ENCODE measurements around the gene RASGRP3.
A peak's percentile ranks its signal among the peaks of the same experiment; 100 is the strongest.
"Not testable (repeated sequence)": the region's sequence is repeated elsewhere in the genome, so short reads cannot be mapped to it uniquely, and the experiment has no call there.

Gene RASGRP3

DNA sequence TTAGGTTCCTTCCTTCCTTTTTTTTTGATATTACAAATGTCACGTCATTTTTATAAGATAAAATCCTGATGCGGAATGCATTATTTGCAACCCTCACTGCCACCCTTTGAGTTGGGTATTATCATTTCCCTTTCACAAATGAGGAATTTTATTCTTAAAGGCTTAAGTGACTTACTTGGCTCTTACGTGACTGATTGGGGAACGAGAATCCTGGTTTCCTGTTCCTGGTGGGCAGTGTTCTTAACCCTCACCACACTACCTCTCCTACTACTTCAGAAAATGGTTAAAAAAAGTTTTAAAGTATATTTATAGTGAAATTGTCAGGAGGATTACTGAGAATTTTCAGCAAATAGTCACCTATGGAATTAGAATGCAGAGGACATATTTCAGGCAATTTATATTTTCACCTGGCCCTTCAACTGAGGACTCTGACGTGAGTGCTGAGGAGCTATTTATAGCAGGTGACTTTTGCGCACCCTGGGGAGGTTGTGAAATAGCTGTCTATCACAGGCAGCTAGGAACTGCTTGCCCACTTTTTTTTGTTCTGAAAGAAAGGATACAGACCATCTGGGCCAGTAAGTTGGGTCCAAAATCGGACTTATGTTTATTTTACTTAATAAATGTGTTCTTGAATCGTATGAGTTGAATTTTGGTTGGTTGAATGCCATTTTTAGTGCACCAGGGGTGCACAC is 18.7 kb upstream of the RASGRP3 start:
- no peak for DNase-seq

- DNase-seq: no peak
Measured at GRCh38 chr2:33458248-33458819, 18.1 kb upstream of the RASGRP3 start.

DNA sequence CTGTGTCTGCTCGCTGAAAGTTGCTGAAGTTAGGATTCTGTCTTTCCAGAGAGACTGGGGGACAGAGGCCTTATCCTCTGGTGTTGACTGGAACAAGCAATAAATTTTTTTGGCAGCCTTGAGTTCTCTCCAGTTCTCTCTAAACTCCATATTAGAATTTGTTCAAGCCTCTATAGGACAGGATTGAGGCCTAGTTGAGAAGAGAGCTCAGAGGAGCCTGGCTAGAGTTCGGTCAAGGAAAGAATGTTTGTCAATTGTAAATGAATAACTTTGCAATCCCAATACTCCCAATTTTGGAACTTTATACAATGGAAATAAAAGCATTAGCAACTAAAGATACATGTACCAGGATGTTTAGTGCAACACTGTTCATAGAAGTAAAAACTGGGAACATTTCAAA is 16.7 kb upstream of the RASGRP3 start:
- DNase-seq: no peak

GRCh38 chr2:33462512-33462911 is 13.9 kb upstream of the RASGRP3 start:
- DNase-seq: not testable (repeated sequence)

- no peak for DNase-seq
Measured at GRCh38 chr2:33467413-33467812, 9.0 kb upstream of the RASGRP3 start.

GRCh38 chr2:33469238-33469637 is 7.2 kb upstream of the RASGRP3 start:
- no peak for DNase-seq

DNA sequence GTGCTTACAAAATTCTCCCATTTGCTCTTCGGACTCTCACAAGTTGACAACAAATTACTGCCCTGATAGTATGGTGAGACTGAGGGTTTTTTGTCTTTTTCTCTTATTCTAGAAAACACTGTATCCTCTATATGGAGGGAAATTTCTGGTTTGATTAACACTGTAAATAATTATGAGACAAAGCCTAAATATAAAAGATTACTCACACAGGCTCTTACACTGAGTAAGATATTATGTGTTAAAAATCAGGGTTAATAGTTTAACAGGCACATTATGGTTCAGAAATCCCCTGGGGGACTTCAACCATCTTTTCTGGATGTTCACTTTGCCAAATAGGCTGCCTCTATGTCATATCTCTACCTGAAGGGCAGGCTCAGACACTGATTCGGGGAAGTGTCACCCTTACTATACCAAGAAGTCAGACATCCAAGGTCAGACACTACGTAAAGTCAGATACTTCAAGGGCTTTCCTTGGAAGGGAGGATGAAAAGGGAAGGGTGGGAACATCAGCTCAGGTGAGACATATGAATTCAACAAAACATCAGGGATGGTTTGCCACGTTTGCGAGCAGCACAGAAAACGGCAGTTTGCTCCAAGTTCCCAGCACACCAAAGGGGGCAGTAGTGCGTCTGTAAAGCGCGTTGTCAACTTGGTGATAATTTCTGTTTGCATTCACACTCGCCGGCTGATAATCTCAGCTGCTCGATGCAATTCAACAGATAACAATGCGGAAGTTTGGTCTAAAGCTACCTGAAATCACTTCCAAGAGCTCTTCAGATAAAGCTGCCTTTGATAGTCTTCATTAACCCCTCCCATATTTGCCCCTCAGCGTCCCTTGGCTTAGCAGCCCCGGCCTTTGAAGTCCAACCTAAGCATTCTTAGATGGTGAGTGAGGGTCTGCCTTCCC is 972 bp upstream of the RASGRP3 start:
- peak; percentile 82 for DNase-seq

DNA sequence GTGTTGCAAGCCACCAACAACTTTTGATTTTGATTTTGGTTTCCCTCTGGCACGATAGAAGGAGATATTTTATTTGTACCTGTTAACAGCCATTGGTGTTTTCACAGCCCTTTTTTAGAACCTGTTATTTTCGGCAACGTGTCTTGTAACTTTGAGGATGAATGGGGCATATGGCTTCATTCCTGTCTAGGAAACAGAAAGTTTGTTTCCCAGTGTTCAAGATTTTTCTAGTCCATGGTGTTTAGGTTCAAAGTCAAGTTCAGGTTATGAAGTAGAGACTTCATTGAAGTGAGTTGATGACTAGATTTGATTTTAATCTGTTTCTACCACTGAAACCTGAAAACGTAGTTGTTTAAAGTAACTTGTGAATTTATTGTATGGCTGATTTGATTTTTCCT is 343 bp downstream of the RASGRP3 start:
- no peak for DNase-seq

DNA sequence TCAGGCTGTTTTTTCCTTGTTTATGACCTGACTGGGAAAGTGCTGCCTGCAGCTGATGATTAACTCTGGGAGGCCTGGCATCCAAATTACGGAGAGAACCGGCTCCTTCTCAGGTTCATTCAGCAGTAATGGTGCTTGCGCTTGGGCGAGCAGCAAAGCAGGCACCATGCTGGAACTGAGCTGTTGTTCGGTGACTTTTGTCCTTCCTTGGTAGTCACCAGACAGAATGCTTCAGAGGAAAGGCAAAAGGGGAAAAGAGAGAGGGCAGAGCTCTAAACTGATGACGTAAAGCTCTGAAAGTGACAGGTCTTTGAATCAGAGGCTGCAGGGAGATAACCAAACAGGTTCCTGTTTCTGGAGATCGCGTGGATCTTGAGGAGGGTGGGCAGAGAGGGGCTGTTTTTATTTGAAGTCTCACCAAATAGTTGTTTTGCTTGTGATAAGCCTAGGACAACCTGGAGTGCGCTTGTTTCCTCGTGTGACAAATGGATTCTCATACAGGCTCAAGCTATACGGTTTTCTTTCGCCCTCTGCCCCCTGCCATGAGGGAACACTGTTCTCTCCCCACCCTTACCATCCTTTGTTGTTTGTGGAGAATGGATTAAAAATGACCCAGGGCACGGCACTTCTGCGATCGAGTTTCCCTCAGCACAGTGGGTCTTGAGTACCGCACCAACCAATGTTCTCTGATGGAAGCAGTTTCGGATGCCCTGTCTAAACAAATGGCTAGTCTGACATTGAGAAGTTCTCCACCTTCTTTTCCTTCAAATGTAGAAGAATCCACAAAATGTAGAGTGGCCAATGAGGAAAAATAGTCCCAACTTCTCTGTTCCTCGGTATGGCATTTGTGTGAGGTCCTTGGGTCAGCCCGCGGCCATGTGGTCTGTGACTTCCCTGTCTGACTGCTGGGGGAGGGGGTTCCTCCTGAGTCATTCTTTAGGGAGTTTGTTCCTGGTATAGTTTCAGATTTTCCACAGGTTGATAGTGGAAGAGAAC is 1.3 kb downstream of the RASGRP3 start:
- peak; percentile 48 for DNase-seq

GRCh38 chr2:33478968-33479731 is 2.7 kb downstream of the RASGRP3 start:
- peak; percentile 27 for DNase-seq

DNA sequence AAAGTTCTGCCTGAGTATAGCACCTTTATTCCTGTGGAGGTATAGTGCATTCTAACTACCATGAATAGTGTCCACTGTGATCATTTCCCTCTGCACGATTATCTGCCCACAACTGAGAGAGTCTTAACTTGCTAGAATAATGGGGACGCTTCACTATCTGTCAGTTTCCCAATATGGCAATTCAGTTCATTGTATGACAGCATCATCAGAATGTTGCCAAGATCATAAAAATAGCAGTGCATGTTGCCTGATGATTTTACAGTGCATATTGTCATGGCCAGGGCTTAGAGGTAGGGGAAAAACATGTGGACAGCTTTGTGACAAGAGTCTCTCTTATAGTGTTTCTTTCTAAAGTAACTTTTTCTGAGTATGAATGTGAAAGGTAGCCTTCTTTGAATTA is 6.1 kb downstream of the RASGRP3 start:
- no peak for DNase-seq

GRCh38 chr2:33484042-33484621 is 7.7 kb downstream of the RASGRP3 start:
- DNase-seq: no peak

DNA sequence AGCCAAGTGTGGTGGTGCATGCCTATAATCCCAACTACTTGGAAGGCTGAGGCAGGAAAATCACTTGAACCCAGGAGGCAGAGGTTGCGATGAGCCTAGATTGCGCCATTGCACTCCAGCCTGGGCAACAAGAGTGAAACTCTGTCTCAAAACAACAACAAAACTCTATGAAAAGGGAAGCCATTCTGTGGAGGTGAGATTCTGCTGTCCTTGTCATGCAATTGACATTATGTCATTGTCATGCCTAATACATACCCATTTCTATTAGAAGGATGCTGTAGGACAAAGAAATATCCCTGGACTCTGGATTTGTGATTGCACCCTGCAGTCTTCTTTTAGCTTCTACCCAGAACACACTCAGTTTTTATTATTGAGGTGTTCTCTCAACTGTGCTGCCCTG is 8.6 kb downstream of the RASGRP3 start:
- DNase-seq: no peak

- no peak for DNase-seq
Measured at GRCh38 chr2:33486544-33486943, 10.1 kb downstream of the RASGRP3 start.

- DNase-seq: no peak
Measured at GRCh38 chr2:33488178-33488690, 11.8 kb downstream of the RASGRP3 start.

GRCh38 chr2:33488715-33489540 is 12.5 kb downstream of the RASGRP3 start:
- no peak for DNase-seq

DNA sequence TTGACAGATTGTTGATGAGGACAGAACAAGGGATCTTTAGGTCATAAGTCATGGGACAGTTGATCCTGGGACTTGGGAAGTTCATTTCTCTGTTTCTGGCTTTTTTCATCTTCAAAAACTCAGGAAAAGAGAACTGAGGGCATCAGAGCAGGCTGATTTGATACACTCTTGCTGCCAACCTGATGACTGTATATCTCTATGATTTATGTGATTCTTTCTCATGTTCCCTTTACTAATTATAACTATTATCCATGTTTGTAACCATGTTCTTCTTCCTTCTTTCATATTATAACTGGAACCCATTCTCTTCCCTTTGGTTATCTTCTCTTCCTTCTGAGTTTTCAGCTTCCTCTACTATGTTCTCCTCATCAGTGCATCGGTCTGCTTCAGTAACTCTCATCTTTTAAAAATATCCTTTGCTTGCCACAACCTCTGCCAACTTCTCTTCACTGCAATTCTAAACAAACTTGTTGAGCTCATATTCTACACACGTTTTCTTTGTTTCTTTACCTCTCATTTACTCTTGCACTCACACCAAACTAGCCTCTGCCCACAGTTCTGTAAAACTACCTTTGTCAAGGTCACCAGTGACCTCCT is 13.5 kb downstream of the RASGRP3 start:
- DNase-seq: no peak

- DNase-seq: no peak
Measured at GRCh38 chr2:33491441-33492084, 15.1 kb downstream of the RASGRP3 start.

DNA sequence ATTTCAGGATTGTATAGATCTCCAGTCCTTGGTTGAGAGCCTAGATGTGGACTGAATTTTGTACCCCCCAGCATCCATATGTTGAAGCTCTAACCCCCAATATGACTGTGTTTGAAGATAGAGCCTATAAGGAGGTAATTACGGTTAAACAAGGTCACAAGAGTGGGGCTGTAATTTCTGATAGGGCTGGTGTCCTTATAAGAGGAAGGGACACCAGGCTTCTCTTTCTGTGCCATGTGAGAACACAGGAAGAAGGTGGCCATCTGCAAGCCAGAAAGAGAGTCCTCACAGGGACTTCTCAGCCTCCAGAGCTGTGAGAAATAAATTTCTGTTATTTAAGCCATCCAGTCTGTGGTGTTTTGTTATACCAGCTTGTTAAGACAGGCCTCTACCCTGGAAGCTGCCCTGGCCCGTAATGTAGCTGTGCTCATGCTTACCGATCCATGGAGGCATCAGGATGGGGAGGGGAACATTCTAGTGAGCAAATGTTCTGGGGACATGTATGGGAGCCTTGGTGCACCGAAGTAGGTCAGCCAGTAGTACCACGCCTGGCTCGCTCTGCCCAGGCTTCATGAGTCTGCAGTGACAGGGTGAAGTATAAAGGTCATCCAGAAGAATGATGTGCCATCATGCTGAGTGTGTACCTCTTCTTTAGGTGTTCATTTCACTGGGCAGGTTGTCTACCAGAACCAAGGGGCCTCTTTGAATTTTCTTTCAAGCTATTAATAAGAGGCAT is 16.1 kb downstream of the RASGRP3 start:
- no peak for DNase-seq

Measured in CD4-positive, alpha-beta T cell treated with Interferon gamma for 1 hour (primary cell).